GM23248 (cell line): ENCODE data around the gene TMEM267.

Source experiments
- EZH2 ChIP-seq: fragments of 200-600 bp; sonication (generic); IDR thresholded peaks from 2 replicates; pipeline ENCODE4 v1.6.1; 2018; ENCODE audit warnings: antibody characterized with exemption, mild to moderate bottlenecking; ENCODE audit not compliant: insufficient read depth, poor library complexity, severe bottlenecking
- EZH2phosphoT487 ChIP-seq: fragments of 200-600 bp; sonication (generic); IDR thresholded peaks from 2 replicates; pipeline ENCODE4 v1.6.1; 2018; ENCODE audit warnings: antibody characterized with exemption, moderate library complexity, mild to moderate bottlenecking, low read depth; ENCODE audit not compliant: insufficient read depth

DNA sequence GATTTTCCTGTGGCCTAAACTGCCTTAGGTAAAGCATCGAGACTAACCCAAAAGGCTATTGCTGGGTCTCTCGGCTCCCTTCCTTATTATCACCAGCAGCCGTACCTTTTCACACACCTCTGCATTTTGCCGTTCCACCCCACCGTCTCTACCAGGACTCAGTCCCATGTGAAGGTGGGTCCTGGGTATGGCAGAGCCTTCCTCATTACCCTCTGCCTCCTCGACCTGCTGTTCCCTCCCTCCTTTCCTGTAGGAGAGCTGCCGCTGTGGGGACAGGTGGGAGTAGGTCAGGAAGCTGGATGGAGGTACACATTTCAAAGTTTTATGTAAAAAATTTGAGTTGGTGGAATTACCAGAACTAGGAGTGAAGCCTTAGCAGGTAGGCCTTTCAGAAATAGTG lies 73.3 kb downstream of the TMEM267 start:
- no peak for TF ChIP-seq EZH2phosphoT487
- no peak for TF ChIP-seq EZH2
